DND-41 (cell line): ENCODE data around the gene ADORA2A.

Experiments used
- CTCF ChIP-seq: IDR thresholded peaks from 2 replicates; pipeline ENCODE4 v1.5.1; 2012; ENCODE audit warnings: borderline replicate concordance, low read length, moderate library complexity, mild to moderate bottlenecking; ENCODE audit not compliant: poor library complexity, severe bottlenecking; ENCODE audit errors: extremely low read depth
- EZH2 ChIP-seq: IDR thresholded peaks from 3 replicates; pipeline ENCODE4 v1.6.1; 2012; ENCODE audit warnings: borderline replicate concordance, low read depth, mild to moderate bottlenecking, moderate library complexity, low read length, inconsistent platforms; ENCODE audit not compliant: severe bottlenecking

GRCh38 chr22:24386937-24387471 lies 40.4 kb upstream of the ADORA2A start:
- TF ChIP-seq CTCF = no peak
- TF ChIP-seq EZH2 = no peak
